ENCODE data around the gene BANP. TPM values are rescaled to one million over a fixed set of nuclear protein-coding genes. Genes with fewer than 3 reads are reported as not detected.
"Not testable (repeated sequence)": the region's sequence is repeated elsewhere in the genome, so short reads cannot be mapped to it uniquely, and the experiment has no call there.

BANP gene
- total RNA-seq, 1 donor from 2014 or later: 34.3 TPM

DNA sequence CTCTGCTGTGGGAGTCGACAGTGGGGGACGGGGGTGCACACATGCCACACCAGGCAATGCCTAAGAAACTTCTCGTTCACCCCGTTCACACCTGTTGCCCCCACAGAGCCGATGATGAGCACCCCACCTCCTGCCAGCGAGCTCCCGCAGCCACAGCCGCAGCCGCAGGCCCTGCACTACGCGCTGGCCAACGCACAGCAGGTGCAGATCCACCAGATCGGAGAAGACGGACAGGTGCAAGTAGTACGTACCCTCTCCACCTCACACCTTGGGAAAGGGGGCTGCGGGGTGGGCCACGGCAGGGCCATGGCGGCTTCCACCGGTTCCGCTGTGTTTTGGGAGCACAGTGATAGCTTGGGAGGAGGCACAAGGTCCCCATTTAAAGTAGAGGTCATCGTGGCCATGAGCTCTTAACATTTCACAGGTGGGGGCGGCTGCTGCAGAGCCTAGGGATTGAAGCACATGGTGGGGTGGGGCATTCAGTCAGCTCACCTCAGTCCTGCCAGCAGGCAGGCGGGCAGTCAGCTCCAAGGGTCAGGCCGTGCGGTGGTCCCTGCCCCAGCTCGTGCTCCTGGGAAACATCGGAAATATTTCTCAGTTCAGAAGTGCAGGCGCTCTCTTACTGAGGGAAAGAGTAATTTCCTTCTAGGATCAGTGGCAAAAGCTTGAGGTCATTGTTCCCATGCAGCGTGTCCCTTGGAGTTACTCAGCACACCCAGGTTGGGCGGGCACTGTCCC is 81.9 kb downstream of the BANP start:
- not testable (repeated sequence) for DNase-seq

DNA sequence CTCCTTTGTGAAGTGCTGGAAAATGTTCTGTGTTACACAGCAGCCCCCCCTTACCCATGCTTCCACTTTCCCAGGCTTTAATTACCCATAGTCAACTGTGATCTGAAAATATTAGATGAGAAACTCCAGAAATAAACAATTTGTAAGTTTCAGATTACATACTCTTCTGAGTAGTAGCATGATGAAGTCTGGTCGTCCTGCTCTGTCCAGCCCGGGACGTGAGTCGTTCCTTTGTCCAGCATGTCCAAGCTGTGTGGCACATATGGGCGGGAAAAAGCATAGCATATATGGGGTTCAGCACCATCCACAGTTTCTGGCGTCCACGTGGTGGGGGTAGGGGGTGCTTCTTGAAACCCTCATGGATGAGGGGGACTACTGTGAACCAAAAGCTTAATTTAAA is 83.5 kb downstream of the BANP start:
- DNase-seq: no peak

DNA sequence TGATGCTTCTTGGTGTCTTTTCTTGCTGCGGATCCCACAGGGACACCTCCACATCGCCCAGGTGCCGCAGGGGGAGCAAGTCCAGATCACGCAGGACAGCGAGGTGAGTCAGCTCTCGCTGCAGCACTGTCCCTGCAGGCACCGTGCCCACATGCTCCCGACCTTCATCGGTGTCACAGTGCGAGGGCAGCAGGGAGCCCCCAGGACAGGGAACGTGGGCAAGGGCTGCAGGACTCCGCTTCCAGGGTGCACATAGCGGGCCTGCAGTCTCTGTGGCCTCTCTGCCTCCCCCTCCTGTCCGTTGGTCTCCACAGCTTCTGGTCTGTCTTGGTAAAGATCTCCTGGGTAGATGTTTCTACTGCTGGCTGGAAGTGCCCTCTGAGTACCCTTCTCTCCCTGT is 84.1 kb downstream of the BANP start:
- DNase-seq: no peak

GRCh38 chr16:88035884-88036639 is 84.8 kb downstream of the BANP start:
- DNase-seq: not testable (repeated sequence)

- not testable (repeated sequence) for DNase-seq
Observed at GRCh38 chr16:88036640-88036996, 85.4 kb downstream of the BANP start.

DNA sequence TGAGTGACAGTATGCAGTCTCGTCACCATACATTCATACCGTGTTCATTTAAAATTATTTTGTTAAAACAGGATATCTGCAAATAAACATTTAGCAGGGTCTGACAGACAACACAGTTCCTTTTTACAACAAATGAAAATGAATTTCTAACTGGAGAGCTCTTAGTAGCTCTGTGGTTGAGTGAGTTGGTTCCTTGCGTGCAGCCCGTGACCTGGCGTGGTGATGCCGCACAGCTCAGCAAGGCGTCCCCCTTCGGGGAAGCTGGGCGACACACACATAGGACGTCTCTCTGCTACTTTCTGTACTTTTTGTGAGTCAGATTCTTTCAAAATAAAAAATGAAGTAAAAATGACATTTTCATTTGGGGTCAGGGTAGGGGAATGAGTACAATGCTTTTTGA is 86.1 kb downstream of the BANP start:
- not testable (repeated sequence) for DNase-seq

- DNase-seq: not testable (repeated sequence)
Observed at GRCh38 chr16:88037876-88038525, 86.8 kb downstream of the BANP start.

DNA sequence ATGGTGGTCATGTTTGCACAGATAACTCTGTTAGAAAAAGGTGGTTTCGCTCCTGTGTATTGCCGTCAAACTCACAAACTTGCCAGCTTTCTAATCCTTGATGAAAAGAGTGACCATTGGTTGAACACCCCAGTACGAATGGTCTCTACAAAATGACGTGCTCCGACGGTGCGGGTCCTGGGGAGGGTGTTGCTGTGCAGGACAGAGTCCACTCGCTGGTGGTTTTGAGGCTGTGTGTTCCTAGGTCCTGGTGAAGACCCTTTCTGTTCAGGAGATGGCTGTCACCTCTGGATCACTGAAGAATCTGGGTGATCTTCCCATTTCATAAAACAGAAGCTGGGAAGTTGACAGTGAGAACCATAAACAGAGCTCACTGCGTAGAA is 87.3 kb downstream of the BANP start:
- not testable (repeated sequence) for DNase-seq

GRCh38 chr16:88039591-88039990 is 88.4 kb downstream of the BANP start:
- no peak for DNase-seq

DNA sequence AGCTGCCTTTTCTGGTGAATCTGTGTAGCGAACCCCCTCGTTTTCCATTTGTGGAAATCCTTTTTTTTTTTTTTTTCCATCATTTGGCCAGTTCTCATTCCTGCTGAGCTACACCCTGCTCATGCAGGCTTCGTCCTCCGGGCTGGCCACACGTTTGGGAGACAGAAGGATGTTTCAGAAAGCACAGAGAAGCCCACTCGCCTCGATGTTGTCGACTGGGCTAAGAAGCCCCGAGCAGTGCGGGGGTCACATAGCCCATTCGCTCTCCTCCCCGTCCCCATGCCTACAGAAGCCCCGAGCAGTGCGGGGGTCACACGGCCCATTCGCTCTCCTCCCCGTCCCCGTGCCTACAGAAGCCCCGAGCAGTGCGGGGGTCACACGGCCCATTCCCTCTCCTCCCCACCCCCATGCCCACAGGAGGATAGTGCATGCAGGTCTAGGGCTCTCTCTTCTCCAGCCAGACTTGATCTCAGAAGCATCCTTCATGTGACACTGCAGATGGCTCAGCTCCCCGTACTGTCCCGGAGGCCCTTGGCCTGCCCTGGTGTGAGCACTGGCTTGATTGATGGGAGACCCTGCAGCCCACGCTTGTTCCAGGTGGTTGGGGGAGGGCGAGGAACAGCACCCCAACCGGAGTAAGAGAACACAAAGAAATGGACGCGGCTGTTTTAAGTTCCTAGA is 89.1 kb downstream of the BANP start:
- not testable (repeated sequence) for DNase-seq

GRCh38 chr16:88040877-88041244 is 89.6 kb downstream of the BANP start:
- DNase-seq: not testable (repeated sequence)

GRCh38 chr16:88041506-88041905 is 90.3 kb downstream of the BANP start:
- not testable (repeated sequence) for DNase-seq

- DNase-seq: not testable (repeated sequence)
Observed at GRCh38 chr16:88041986-88042562, 90.8 kb downstream of the BANP start.

GRCh38 chr16:88043208-88043910 is 92.1 kb downstream of the BANP start:
- DNase-seq: not testable (repeated sequence)

GRCh38 chr16:88044121-88044581 is 92.9 kb downstream of the BANP start:
- not testable (repeated sequence) for DNase-seq

DNA sequence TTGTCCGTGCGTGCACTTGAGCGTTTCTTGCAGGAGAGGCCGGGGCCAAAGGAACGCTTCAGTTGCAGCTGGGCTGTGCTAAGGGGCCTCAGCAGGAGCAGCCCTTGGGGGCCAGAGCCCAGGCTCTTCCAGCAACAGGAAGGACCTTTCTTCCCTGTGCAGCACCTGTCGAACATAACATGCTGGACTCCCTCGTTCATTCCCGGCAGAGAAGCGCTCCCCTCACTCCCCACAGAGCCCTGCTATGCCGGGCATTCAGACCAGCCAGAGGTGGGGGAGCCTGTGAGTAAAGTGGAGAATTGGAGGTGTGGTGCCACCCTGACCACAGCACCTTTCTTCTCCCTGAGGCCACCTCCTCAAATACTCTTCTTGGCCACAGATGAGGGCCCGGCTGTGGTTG is 94.1 kb downstream of the BANP start:
- DNase-seq: not testable (repeated sequence)

DNA sequence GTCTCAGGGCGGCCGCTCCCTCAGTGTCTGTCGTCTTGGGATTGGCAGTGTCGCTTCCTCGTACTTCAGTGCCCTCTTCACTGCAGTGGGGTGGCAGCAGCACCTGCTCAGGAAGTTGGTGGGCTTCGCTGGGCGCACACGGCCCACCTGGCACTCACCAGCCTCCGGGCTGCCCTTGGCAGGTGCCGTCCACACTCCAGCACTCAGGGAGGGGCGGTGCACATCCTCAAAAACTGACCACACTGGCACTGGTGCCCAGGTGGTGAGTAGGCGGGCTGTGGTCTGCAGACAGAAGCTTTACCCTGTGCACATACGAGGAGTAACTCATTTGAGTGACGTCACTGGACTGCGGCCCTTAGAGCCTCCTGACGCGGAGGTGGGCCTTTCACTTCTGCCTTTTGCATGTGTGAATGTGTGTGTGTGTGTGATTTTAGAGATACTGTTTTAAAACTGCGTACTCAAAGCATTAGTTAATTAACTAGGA is 94.6 kb downstream of the BANP start:
- DNase-seq: no peak

DNA sequence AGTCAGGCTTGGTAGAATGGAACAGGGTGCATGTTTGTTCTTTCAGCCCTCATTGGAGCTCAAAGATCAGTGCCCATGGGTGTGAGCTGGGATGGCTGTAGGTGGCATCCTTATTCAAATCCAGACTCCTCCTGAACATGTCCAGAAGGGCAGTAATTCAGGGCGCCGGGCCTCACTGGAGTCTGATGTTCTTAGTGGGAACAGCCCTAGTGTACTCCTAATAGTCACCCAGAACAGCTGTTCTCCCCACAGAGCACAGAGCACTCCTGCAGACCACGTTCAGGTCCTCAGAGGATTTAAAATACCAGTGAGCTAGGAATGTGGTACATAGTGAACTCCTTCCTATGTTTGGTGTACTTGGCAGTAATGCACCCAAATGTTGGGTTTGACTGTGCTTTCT is 96.2 kb downstream of the BANP start:
- no peak for DNase-seq

GRCh38 chr16:88048985-88049384 is 97.8 kb downstream of the BANP start:
- DNase-seq: no peak

GRCh38 chr16:88049561-88050545 is 98.6 kb downstream of the BANP start:
- DNase-seq: no peak

Data from occipital lobe (tissue), 2 donors.